ENCODE data around the gene NAV2.

DNA sequence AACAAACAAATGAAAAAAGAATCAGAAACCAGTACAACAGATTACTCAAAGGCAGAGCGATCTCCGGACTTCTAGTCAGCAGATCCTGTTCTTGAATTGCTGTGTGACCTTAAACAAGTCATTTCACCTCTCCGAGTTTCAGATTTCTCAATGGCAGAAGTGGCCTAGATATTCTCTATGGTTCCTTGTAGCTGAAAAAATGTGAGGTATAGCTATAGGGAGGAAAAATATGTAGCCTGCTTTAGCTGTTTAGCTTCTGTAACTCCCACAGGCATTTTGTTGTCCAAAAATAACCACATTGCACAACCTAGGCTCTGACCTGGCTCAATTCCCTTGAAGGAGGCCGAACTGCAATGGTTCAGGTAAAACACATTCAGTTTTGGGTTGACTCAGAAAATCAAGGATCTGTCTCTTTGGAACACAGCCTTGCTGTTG, 347.0 kb downstream of the NAV2 start:
- TF ChIP-seq, protein P1, sequence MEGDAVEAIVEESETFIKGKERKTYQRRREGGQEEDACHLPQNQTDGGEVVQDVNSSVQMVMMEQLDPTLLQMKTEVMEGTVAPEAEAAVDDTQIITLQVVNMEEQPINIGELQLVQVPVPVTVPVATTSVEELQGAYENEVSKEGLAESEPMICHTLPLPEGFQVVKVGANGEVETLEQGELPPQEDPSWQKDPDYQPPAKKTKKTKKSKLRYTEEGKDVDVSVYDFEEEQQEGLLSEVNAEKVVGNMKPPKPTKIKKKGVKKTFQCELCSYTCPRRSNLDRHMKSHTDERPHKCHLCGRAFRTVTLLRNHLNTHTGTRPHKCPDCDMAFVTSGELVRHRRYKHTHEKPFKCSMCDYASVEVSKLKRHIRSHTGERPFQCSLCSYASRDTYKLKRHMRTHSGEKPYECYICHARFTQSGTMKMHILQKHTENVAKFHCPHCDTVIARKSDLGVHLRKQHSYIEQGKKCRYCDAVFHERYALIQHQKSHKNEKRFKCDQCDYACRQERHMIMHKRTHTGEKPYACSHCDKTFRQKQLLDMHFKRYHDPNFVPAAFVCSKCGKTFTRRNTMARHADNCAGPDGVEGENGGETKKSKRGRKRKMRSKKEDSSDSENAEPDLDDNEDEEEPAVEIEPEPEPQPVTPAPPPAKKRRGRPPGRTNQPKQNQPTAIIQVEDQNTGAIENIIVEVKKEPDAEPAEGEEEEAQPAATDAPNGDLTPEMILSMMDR (conservative IDR thresholded peaks at IDR 0.05 in 1 of 2, IDR thresholded peaks at IDR 0.05 in 1 of 2; ENCODE audit: extremely low read depth in 1 of 2, insufficient read depth in 1 of 2, low read depth in 1 of 2, low read length in 2 of 2) = no peak
- no peak for TF ChIP-seq EZH2 (IDR thresholded peaks at IDR 0.05; ENCODE audit: borderline replicate concordance, low read length)
